HG03045 (cell line): ENCODE measurements around the gene RETN.
A peak's percentile ranks its signal among the peaks of the same experiment; 100 is the strongest.

Experiments used
- ATAC-seq: cut with Tn5 transposase; IDR thresholded peaks from one replicate; pipeline ENCODE4 v1.9.1; 2021; ENCODE audit warnings: mild to moderate bottlenecking, moderate library complexity; ENCODE audit not compliant: unreplicated experiment

Gene RETN

GRCh38 chr19:7681340-7682174, 12.7 kb downstream of the RETN start:
- ATAC-seq: peak; percentile 6

GRCh38 chr19:7682175-7682855, 13.5 kb downstream of the RETN start:
- ATAC-seq: no peak

GRCh38 chr19:7685546-7686445, 16.9 kb downstream of the RETN start:
- no peak for ATAC-seq

GRCh38 chr19:7687177-7687576, 18.3 kb downstream of the RETN start:
- ATAC-seq: no peak

- ATAC-seq: no peak
Measured at GRCh38 chr19:7689165-7689564, 20.3 kb downstream of the RETN start.

GRCh38 chr19:7690779-7691258, 22.0 kb downstream of the RETN start:
- ATAC-seq: no peak

- ATAC-seq: no peak
Measured at GRCh38 chr19:7691497-7691896, 22.6 kb downstream of the RETN start.

- ATAC-seq: no peak
Measured at GRCh38 chr19:7692417-7693088, 23.7 kb downstream of the RETN start.

GRCh38 chr19:7694499-7694898, 25.6 kb downstream of the RETN start:
- ATAC-seq: no peak

GRCh38 chr19:7697721-7698287, 29.0 kb downstream of the RETN start:
- ATAC-seq: no peak

- ATAC-seq: no peak
Measured at GRCh38 chr19:7698583-7698982, 29.7 kb downstream of the RETN start.

GRCh38 chr19:7699003-7699402, 30.2 kb downstream of the RETN start:
- no peak for ATAC-seq

- no peak for ATAC-seq
Measured at GRCh38 chr19:7699417-7700401, 30.9 kb downstream of the RETN start.

GRCh38 chr19:7701049-7701653, 32.3 kb downstream of the RETN start:
- no peak for ATAC-seq

- peak; percentile 52 for ATAC-seq
Measured at GRCh38 chr19:7701654-7702457, 33.0 kb downstream of the RETN start, which contains the start of gene FCER2. Gene FCER2, minus strand, starts transcription at chr19:7702131. Its CDS starts 2,371 bp downstream, at chr19:7699760.

GRCh38 chr19:7703332-7703731, 34.5 kb downstream of the RETN start:
- no peak for ATAC-seq

GRCh38 chr19:7704280-7705060, 35.6 kb downstream of the RETN start:
- ATAC-seq: no peak
